Caco-2 (cell line): Measurements from ENCODE around the gene ZNF787. TPM values are rescaled to one million over a fixed set of nuclear protein-coding genes. Genes with fewer than 3 reads are reported as not detected.

Experiments used
- BruUV-seq: library from RNA; stranded (reverse); fragments of 400-500 nt; replicated peaks from 2 replicates; lab custom pipeline; 2021; lab: Mats Ljungman, UMichigan
- CTCF ChIA-PET: fragments of 300-600 bp; sonication (Branson Sonifier 250); formaldehyde crosslinking; loops from one replicate; lab custom pipeline; 2022; ENCODE audit warnings: antibody characterized with exemption; lab: Charles Lee
- POLR2A ChIA-PET: fragments of 300-600 bp; sonication (Branson Sonifier 250); formaldehyde crosslinking; loops from one replicate; lab custom pipeline; 2022; ENCODE audit warnings: antibody characterized with exemption; lab: Charles Lee
- DNase-seq, 2 experiments: peaks; one replicate each; pipeline versions ENCODE4 v3.0.0 to v3.0.0-alpha.2; 2020 to 2022
- H3K27me3 ChIP-seq: replicated peaks from 2 replicates; pipeline ENCODE4 v1.6.0; 2011; ENCODE audit warnings: low read length; ENCODE audit not compliant: control insufficient read depth, insufficient read depth
- H3K36me3 ChIP-seq: 2 replicates; pipeline ENCODE4 v1.5.1; 2011; ENCODE audit warnings: low read length; ENCODE audit not compliant: control insufficient read depth, insufficient read depth
- H3K4me1 ChIP-seq: fragments of 250-450 bp; sonication (Bioruptor Pico); 2 replicates; pipeline ENCODE4 v1.5.1; 2020; ENCODE audit warnings: mild to moderate bottlenecking
- H3K4me3 ChIP-seq: 2 replicates; pipeline ENCODE4 v1.5.1; 2011; ENCODE audit warnings: low read depth, mild to moderate bottlenecking, control low read depth, low read length
- H3K9me3 ChIP-seq: fragments of 250-450 bp; sonication (Bioruptor Pico); 2 replicates; pipeline ENCODE4 v1.5.1; 2020; ENCODE audit warnings: mild to moderate bottlenecking, moderate library complexity
- H3K27ac Mint-ChIP-seq: one replicate; pipeline ENCODE4 v1.8.0; 2022; ENCODE audit warnings: mixed read lengths; ENCODE audit not compliant: unreplicated experiment
- H3K27me3 Mint-ChIP-seq: one replicate; pipeline ENCODE4 v1.8.0; 2022; ENCODE audit warnings: mixed read lengths; ENCODE audit not compliant: insufficient read depth, unreplicated experiment
- H3K36me3 Mint-ChIP-seq: one replicate; pipeline ENCODE4 v1.8.0; 2022; ENCODE audit warnings: mild to moderate bottlenecking, mixed read lengths; ENCODE audit not compliant: insufficient read depth, unreplicated experiment
- H3K4me1 Mint-ChIP-seq: one replicate; pipeline ENCODE4 v1.8.0; 2022; ENCODE audit warnings: low read depth, mixed read lengths; ENCODE audit not compliant: unreplicated experiment
- H3K4me3 Mint-ChIP-seq: one replicate; pipeline ENCODE4 v1.8.0; 2022; ENCODE audit warnings: mild to moderate bottlenecking, moderate library complexity, mixed read lengths; ENCODE audit not compliant: unreplicated experiment
- H3K9me3 Mint-ChIP-seq: one replicate; pipeline ENCODE4 v1.8.0; 2022; ENCODE audit warnings: mixed read lengths; ENCODE audit not compliant: unreplicated experiment
- CTCF ChIP-seq, 2 experiments: fragments of 200-600 bp in 1 of 2; IDR thresholded peaks; 1 replicate in 1 of 2; 2 replicates in 1 of 2; pipeline versions ENCODE4 v1.5.1 to v1.8.0; 2011 to 2022; ENCODE audit warnings: antibody characterized with exemption in 1 of 2, control low read depth in 1 of 2, inconsistent platforms in 1 of 2, low read depth in 1 of 2, low read length in 1 of 2, mild to moderate bottlenecking in 1 of 2, moderate library complexity in 1 of 2; ENCODE audit not compliant: insufficient read depth in 1 of 2, severe bottlenecking in 1 of 2, unreplicated experiment in 1 of 2
- intact Hi-C: fragments of 100-400 bp; cut with micrococcal nuclease; formaldehyde crosslinking; loops from one replicate; pipeline ENCODE4 v1.10.0; 2022; ENCODE audit not compliant: unreplicated experiment
- total RNA-seq: library from RNA; stranded (reverse); gene quantifications from 2 replicates; pipeline ENCODE4 v1.2.3, GENCODE V29; 2022

The ZNF787 gene
- total RNA-seq, 1 experiment from 2014 or later = 60.0 TPM

- intact Hi-C loops = loop anchor here (1.0 kb wide), 2 partner anchors 106 to 267 kb away; no protein-coding TSS in a partner anchor
Observed at GRCh38 chr19:56066152-56067023, 54.7 kb downstream of the ZNF787 start.

GRCh38 chr19:56053596-56053995 lies 67.5 kb downstream of the ZNF787 start:
- no peaks in the 10 kb centered on the region for H3K4me1 Mint-ChIP-seq
- H3K9me3 ChIP-seq = no peaks in the 10 kb centered on the region

More at GRCh38 chr19:56066152-56067023, 54.7 kb downstream of the ZNF787 start:
- H3K27me3 ChIP-seq = no peaks in the 10 kb centered on the region
- no TSS peak for BruUV-seq
- Mint-ChIP-seq H3K4me3 (peak overlapping the region; percentile 52), H3K27ac (no peak overlapping the region), H3K9me3 (no peaks in the 10 kb centered on the region), H3K4me1 (no peaks in the 10 kb centered on the region), H3K27me3 (peaks cover 18% of the 10 kb centered on the region), H3K36me3 (no peaks in the 10 kb centered on the region)
- TF ChIP-seq CTCF (IDR thresholded peaks at IDR 0.05; ENCODE audit: insufficient read depth in 1 of 2, low read depth in 1 of 2, low read length in 1 of 2, severe bottlenecking in 1 of 2, unreplicated experiment in 1 of 2) = peak; percentile 95 to 96
- CTCF ChIA-PET = interaction anchor here (0.6 to 2.5 kb wide), 18 partner anchors 10 to 364 kb away, joined by 3 to 58 read pairs (median 4); partner anchors contain the start of genes ZNF444 and ZNF787
- peak; percentile 77 to 81 for DNase-seq
- H3K4me3 ChIP-seq = no peak overlapping the region
- no peaks in the 10 kb centered on the region for H3K9me3 ChIP-seq
- H3K4me1 ChIP-seq = 0 out of 2 replicates have a peak, but pooled peaks cover 3% of the 10 kb centered on the region
- H3K36me3 ChIP-seq = no peaks in the 10 kb centered on the region
- POLR2A ChIA-PET = no interaction called here

More at GRCh38 chr19:56053596-56053995, 67.5 kb downstream of the ZNF787 start:
- H3K36me3 ChIP-seq = no peaks in the 10 kb centered on the region
- Mint-ChIP-seq H3K27me3 (peaks cover 6% of the 10 kb centered on the region), H3K27ac (no peak overlapping the region), H3K4me3 (no peak overlapping the region), H3K36me3 (no peaks in the 10 kb centered on the region), H3K9me3 (no peaks in the 10 kb centered on the region)
- BruUV-seq = no TSS peak
- no peak overlapping the region for H3K4me3 ChIP-seq
- POLR2A ChIA-PET = no interaction called here
- TF ChIP-seq CTCF (IDR thresholded peaks at IDR 0.05; ENCODE audit: insufficient read depth in 1 of 2, low read depth in 1 of 2, low read length in 1 of 2, severe bottlenecking in 1 of 2, unreplicated experiment in 1 of 2) = no peak
- H3K4me1 ChIP-seq = no peaks in the 10 kb centered on the region
- intact Hi-C loops = no loop called here
- CTCF ChIA-PET = no interaction called here
- H3K27me3 ChIP-seq = no peaks in the 10 kb centered on the region
- no peak for DNase-seq

Other genes starting within 250 kb of the ZNF787 start
- not detected in 2 replicates for gene NLRP13, start 189.0 kb downstream of the ZNF787 start, total RNA-seq
- gene NLRP8, start 173.5 kb downstream of the ZNF787 start, total RNA-seq = not detected in 2 replicates
- gene NLRP5, start 134.5 kb downstream of the ZNF787 start, total RNA-seq = not detected in 2 replicates
- gene ZNF444, start 20.0 kb upstream of the ZNF787 start, total RNA-seq = 92.2 and 95.6 TPM in 2 replicates
- gene GALP, start 54.7 kb upstream of the ZNF787 start, total RNA-seq = not detected in 2 replicates
- not detected in 2 replicates for gene ZSCAN5B, start 76.5 kb upstream of the ZNF787 start, total RNA-seq
- gene ZSCAN5C, start 81.0 kb upstream of the ZNF787 start, total RNA-seq = not detected in 2 replicates
- gene EDDM13, start 151.5 kb upstream of the ZNF787 start, total RNA-seq = not detected in 2 replicates
- gene ZSCAN5A, start 193.5 kb upstream of the ZNF787 start, total RNA-seq = 10.9 and 11.3 TPM in 2 replicates